NCI-H2227 treated with DMSO at 0.1 percent for 48 hours (cell line): ENCODE results near the gene LHX5.
"Not testable (repeated sequence)": the region's sequence is repeated elsewhere in the genome, so short reads cannot be mapped to it uniquely, and the experiment has no call there.

Source experiments
- DNase-seq: peaks from one replicate; lab custom pipeline; 2025; lab: John Stamatoyannopoulos, UW

LHX5 gene

DNA sequence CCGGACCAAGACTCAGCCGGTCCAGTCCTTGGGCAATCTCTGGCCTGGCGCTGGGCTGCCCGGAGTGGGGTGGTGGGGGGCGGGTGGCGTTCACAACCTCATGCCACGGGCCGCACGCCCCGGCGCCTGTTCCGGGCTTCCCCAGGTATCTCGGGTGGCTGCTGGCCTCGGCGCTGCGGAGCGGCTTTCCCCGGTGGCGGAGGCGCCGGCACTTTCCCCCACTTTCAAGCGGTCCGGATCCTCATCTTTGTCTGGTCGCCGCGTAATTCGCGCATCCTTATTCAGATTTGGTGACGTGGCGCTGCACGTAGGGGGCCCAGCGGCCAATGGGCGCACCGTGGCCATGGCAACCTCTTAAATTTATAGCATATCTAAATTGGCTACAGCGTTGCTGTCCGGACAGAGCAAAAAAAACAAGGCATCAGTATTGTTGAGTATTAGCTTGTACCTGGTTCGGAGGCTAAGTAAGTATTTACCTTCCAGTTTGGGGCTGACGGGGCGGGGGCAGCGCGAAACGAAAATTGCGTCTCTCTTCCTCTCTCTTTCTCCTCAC lies at the start of gene LHX5:
LHX5 (minus strand) TSS at position 253 of the 553 bp plus-strand sequence. CDS start 373 bp downstream, outside the sequence.
- DNase-seq: no peak

DNA sequence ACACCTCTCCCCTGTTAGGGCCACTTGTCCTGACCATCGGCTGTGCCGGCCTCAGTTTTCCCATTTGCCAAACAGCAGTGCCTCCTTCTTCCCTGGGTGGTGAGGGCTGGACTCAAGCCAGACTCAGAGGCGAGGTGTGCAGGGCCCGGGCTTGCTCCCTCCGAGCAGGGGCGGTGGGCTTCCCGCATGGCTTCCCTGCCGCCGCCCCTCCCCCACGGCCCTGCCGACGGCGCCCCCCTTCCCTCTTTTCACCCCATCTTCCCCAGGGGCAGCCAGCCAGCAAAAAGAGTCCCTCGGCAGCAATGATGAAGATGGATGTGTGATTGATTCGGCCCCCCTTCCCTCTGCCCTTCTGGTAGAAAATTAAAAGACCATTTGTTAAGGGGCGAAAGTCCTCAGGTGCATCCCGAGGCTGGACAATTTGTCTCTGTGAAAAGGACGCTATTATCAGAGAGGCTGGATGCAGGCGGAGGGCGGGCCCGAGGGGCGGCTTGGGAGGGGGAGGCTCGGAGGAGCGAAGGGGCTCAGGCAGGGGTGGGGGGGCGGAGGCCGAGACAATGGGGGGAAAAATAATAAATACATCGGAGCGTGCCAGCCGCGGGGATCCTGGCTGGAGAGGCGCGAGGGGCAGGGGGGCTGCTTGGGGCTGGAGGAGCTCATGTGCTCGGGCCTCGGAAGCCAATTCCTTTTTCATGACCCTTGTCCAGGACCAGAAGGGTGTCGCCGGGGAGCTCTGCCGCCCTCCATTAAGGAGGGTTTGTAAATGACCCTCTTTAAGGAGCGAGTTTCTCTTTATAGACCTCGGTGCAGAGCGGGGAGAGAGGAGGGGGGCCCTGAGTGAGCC lies 48.0 kb upstream of the LHX5 start:
- peak; percentile 22 for DNase-seq

GRCh38 chr12:113515082-113515856 lies 43.6 kb upstream of the LHX5 start:
- peak; percentile 86 for DNase-seq

- DNase-seq: no peak
These were observed 42.9 kb upstream of the LHX5 start for GRCh38 chr12:113514602-113515001.

DNA sequence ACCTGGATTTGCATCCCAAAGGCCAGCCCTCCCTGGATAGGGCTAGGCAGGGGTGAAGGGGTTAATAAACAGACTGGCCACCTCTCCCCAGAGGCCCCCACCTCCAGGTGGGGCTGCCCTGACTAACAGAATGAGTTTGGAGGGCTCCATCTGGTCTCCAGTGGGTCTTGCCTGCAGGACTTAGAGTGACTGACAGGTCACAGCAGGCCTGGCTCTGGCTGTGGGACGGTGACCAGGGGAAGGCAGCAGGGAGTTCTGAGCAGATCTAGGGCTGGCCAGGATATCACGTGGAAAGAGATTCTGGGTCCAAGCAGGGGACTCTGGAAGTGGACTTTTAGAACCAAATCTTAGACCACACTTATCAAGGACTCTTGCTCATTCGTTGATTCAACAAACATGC lies 40.9 kb upstream of the LHX5 start:
- DNase-seq: no peak

- no peak for DNase-seq
These were observed 35.2 kb upstream of the LHX5 start for GRCh38 chr12:113506867-113507266.

GRCh38 chr12:113505941-113506340 lies 34.3 kb upstream of the LHX5 start:
- no peak for DNase-seq

- no peak for DNase-seq
These were observed 33.2 kb upstream of the LHX5 start for GRCh38 chr12:113504917-113505316.

- DNase-seq: no peak
These were observed 29.2 kb upstream of the LHX5 start for GRCh38 chr12:113500782-113501311.

GRCh38 chr12:113500306-113500675 lies 28.6 kb upstream of the LHX5 start:
- DNase-seq: no peak

DNA sequence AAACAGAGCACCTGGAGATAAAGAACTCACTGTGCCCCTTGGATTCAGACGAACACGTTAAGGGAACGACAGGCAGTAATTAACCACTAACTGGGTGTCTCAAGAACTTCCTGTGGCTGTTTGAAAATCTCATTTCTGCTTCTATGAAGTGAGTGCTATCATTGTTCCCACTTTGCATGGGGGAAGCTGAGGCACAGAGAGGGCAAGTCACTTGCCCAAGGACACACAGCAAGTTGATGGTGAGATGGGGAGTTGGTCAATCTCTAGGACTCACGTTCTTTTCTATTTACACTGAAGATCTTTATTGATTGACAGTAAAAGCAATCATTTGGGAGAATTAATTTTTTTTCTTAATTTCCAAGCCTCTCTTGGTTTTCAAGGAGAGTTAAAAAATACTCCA lies 26.8 kb upstream of the LHX5 start:
- DNase-seq: no peak

GRCh38 chr12:113497693-113498092 lies 26.0 kb upstream of the LHX5 start:
- DNase-seq: no peak

DNA sequence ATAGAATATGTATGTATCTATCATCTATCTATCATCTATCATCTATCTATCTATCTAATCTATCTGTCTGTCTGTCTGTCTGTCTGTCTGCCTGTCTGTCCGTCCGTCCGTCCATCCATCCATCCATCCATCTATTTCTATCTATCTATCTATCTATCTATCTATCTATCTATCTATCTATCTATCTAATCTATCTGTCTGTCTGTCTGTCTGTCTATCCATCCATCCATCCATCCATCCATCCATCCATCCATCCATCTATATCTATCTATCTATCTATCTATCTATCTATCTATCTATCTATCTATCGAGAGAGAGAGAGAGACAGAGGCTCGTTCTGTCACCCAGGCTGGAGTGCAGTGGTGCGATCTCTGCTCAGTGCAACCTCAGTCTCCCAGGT lies 24.3 kb upstream of the LHX5 start:
- not testable (repeated sequence) for DNase-seq

DNA sequence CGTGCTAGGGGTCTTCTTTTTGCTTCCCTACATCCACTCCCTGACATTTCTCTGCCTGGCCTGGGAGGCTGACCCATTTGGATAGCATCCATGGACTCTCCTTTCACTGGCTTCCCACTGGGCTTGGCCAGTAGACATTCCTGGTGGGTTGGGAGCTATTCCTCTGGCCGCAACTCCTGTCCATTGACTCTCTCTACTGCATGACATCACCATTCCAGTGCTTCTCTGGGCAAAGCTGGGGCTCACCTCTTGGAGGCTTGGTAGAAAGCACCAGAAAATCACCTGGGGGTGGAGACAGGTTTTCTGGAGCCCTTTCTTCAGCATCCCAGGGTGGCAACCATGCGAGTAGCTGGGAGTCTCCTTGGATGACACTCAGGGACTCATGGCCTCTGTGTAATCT lies 16.7 kb upstream of the LHX5 start:
- DNase-seq: no peak

DNA sequence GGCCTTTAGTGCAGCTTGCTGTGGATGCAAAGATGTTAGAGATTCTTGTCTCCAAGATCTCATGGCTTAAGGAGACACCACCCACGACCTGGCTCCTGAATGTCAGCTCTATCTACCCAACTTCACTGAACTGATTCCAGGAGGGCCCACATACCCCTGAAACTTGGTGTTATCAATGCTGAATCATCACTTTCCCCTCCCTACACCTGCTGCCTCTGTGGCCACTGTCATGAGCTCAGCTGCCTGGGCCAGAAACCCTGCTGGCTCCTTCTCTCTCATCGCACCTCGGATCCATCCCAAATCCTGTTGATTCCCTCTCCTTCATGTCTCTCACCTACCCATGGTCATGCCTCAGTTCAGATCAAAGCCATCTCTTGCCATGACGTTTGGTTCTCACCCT lies 15.1 kb upstream of the LHX5 start:
- no peak for DNase-seq

DNA sequence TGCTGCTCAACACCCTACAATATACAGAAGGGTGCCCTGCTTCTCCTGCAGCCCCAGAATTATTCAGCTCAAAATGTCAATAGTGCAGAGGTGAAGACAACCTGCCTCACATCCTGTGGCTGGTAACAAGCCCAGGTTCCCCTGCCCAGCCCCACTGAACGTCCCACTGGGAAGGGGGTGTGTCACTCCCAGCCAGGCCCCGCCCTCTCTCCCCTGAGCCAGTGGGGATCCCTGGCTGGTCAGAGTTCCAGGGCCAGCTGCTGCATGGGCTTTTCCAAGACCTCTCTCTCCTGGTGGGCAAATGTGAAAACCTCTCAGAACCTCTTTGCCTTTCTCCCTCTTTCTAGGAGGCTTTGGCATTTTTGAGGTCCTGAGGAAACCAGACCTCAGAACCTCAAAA lies 13.7 kb upstream of the LHX5 start:
- DNase-seq: no peak

DNA sequence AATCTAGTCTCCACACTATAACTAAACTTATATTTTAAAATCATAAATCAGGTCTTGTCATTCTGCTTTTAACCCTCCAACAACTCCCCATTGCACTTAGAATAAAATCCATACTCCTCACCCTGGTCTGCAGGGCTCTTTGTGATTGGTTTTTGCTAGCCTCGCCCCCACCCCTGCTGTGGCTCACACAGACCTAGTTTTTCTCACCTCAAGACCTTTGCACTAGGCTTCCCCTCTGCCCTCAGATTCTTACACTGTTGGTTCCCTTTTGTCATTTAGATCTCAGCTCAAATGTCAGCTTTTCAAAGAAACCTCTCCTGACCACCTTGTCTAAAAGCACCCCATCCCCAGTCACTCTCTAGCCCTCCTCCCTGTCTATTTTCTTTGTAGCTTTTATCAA lies 10.7 kb upstream of the LHX5 start:
- DNase-seq: no peak

DNA sequence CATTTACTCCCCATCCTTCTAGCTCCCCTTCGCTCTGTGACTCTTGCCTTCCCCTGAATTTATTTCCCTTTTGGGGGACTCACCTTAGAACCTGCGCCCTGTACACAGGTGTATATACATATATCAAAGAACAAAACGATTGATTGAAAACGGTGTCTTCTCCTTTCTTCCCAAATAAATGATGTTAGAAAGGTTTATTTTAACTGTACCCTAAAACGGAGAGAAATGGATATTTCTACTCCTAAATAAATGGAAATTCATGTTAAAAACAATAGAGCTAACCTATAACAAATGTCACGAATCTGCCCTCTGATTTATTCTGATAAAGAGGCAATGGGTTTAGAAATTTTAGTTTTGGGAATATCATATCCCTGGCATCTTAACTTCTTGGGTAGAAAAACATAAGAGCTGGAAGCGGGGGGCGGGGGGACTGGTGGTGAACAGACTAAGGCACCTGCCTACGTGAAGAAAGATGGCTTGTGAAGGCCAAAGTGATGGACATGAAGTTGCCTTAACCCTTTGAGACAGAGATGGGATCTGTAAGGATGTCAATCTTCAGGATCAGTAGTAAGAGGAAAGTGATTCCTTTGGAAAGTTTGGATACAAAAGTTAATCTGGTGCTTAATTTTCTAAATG lies 8.8 kb upstream of the LHX5 start:
- no peak for DNase-seq

- DNase-seq: peak; percentile 37
These were observed 8.1 kb upstream of the LHX5 start for GRCh38 chr12:113479590-113480335.

DNA sequence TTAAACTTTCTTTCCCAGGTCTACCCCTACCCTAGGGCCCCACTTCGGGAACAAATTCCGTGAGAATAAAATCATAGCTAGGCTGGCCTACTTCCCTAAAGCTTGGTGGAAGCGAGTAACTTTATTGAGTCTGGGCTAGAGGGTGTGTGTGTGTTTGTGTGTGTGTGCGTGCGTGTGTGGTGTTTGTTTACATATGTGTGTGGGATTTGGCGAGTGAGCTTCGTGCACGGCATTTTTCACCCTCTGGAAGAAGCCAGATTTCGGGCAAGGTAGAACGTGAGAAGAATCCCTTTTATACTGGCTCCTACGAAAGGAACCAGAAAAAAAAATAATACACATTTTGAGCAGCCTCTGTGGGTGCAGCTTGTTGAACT lies 7.5 kb upstream of the LHX5 start:
- DNase-seq: no peak

GRCh38 chr12:113478351-113479011 lies 6.8 kb upstream of the LHX5 start:
- DNase-seq: no peak
